GM23338 (cell line): ENCODE results near the gene SLC9C1. TPM values are rescaled to one million over a fixed set of nuclear protein-coding genes. Genes with fewer than 3 reads are reported as not detected.

ENCODE experiments used
- ATAC-seq: fragments of 200-7000 bp; cut with Tn5 transposase; 3 replicates; pipeline ENCODE4 v1.9.1; 2020
- DNase-seq: peaks from one replicate; pipeline ENCODE4 v3.0.0-alpha.2; 2015; ENCODE audit warnings: low spot score
- H2AFZ ChIP-seq: fragments of 200-600 bp; sonication (generic); 2 replicates; pipeline ENCODE4 v1.8.0; 2016; ENCODE audit warnings: antibody characterized with exemption, mild to moderate bottlenecking, moderate library complexity
- H3F3A ChIP-seq: fragments of 200-600 bp; sonication (generic); replicated peaks from 2 replicates; pipeline ENCODE4 v1.8.0; 2017; ENCODE audit warnings: antibody characterized with exemption, mixed run types, low read depth
- H3K27ac ChIP-seq: fragments of 200-600 bp; sonication (generic); 2 replicates; pipeline ENCODE4 v1.6.1; 2016; ENCODE audit warnings: low read depth
- H3K27me3 ChIP-seq: fragments of 200-600 bp; sonication (generic); 2 replicates; pipeline ENCODE4 v1.8.0; 2016; ENCODE audit warnings: mild to moderate bottlenecking, mixed run types, moderate library complexity; ENCODE audit not compliant: insufficient read depth
- H3K36me3 ChIP-seq: fragments of 200-600 bp; sonication (generic); 2 replicates; pipeline ENCODE4 v1.8.0; 2016; ENCODE audit warnings: mild to moderate bottlenecking; ENCODE audit not compliant: insufficient read depth
- H3K4me1 ChIP-seq: fragments of 200-600 bp; sonication (generic); 2 replicates; pipeline ENCODE4 v1.8.0; 2016; ENCODE audit warnings: mild to moderate bottlenecking, moderate library complexity; ENCODE audit not compliant: insufficient read depth
- H3K4me2 ChIP-seq: fragments of 200-600 bp; sonication (generic); 2 replicates; pipeline ENCODE4 v1.7.1; 2017; ENCODE audit warnings: mixed run types
- H3K4me3 ChIP-seq: fragments of 200-600 bp; sonication (generic); 2 replicates; pipeline ENCODE4 v1.6.1; 2016; ENCODE audit warnings: mixed run types
- H3K79me2 ChIP-seq: fragments of 200-600 bp; sonication (generic); replicated peaks from 2 replicates; pipeline ENCODE4 v1.8.0; 2017; ENCODE audit warnings: mild to moderate bottlenecking; ENCODE audit not compliant: insufficient read depth
- H3K9me2 ChIP-seq: fragments of 200-600 bp; sonication (generic); 2 replicates; pipeline ENCODE4 v1.8.0; 2017; ENCODE audit not compliant: insufficient read depth
- H4K20me1 ChIP-seq: fragments of 200-600 bp; sonication (generic); replicated peaks from 2 replicates; pipeline ENCODE4 v1.8.0; 2017; ENCODE audit warnings: mild to moderate bottlenecking; ENCODE audit not compliant: insufficient read depth
- H3K27ac Mint-ChIP-seq: 2 replicates; pipeline ENCODE4 v1.8.0; 2020; ENCODE audit warnings: inconsistent platforms, mild to moderate bottlenecking, moderate library complexity, mixed read lengths
- H3K27me3 Mint-ChIP-seq: 3 replicates; pipeline ENCODE4 v1.8.0; 2022; ENCODE audit warnings: low read depth, mild to moderate bottlenecking, moderate library complexity, mixed read lengths, inconsistent platforms; ENCODE audit not compliant: insufficient read depth, poor library complexity
- H3K36me3 Mint-ChIP-seq: 3 replicates; pipeline ENCODE4 v1.8.0; 2021; ENCODE audit warnings: low read depth, mild to moderate bottlenecking, inconsistent platforms, moderate library complexity, mixed read lengths
- H3K4me1 Mint-ChIP-seq: 3 replicates; pipeline ENCODE4 v1.8.0; 2020; ENCODE audit warnings: mild to moderate bottlenecking, inconsistent platforms, mixed read lengths
- H3K4me3 Mint-ChIP-seq: 3 replicates; pipeline ENCODE4 v1.8.0; 2021; ENCODE audit warnings: moderate library complexity, mild to moderate bottlenecking, inconsistent platforms, mixed read lengths
- H3K9me3 Mint-ChIP-seq: 3 replicates; pipeline ENCODE4 v1.8.0; 2020; ENCODE audit warnings: moderate library complexity, mild to moderate bottlenecking, inconsistent platforms, mixed read lengths
- CREB1 ChIP-seq: fragments of 250-450 bp; sonication (Bioruptor Pico); IDR thresholded peaks from 2 replicates; pipeline ENCODE4 v1.5.0; 2020; ENCODE audit warnings: low read depth, mild to moderate bottlenecking, moderate library complexity
- ETS1 ChIP-seq: IDR thresholded peaks from 2 replicates; pipeline ENCODE4 v1.6.1; 2016; ENCODE audit warnings: antibody characterized with exemption
- EZH2 ChIP-seq: fragments of 200-600 bp; sonication (generic); IDR thresholded peaks from one replicate; pipeline ENCODE4 v1.8.0; 2017; ENCODE audit warnings: antibody characterized with exemption, mild to moderate bottlenecking, low read depth; ENCODE audit not compliant: unreplicated experiment
- EZH2phosphoT487 ChIP-seq: fragments of 200-600 bp; sonication (generic); IDR thresholded peaks from one replicate; pipeline ENCODE4 v1.8.1; 2018; ENCODE audit warnings: antibody characterized with exemption; ENCODE audit not compliant: unreplicated experiment
- JUNB ChIP-seq: IDR thresholded peaks from one replicate; pipeline ENCODE4 v1.6.1; 2016; ENCODE audit warnings: antibody characterized with exemption; ENCODE audit not compliant: unreplicated experiment
- NANOG ChIP-seq: IDR thresholded peaks from 2 replicates; pipeline ENCODE4 v1.6.1; 2016; ENCODE audit warnings: antibody characterized with exemption, borderline replicate concordance
- POLR2AphosphoS5 ChIP-seq: IDR thresholded peaks from 2 replicates; pipeline ENCODE4 v1.6.1; 2016; ENCODE audit warnings: antibody characterized with exemption, low read depth
- STAT1 ChIP-seq: IDR thresholded peaks from one replicate; pipeline ENCODE4 v1.6.1; 2016; ENCODE audit warnings: antibody characterized with exemption; ENCODE audit not compliant: unreplicated experiment
- ZNF331 ChIP-seq: fragments of 250-450 bp; sonication (Bioruptor Pico); IDR thresholded peaks from 2 replicates; pipeline ENCODE4 v1.5.0; 2020; ENCODE audit warnings: low read depth, mild to moderate bottlenecking, moderate library complexity
- polyA plus RNA-seq: library from polyadenylated mRNA; unstranded; fragments of >200 nt; fragmentation: Nextera tagmentation; extraction: Ambion mirVana; gene quantifications from 2 replicates; pipeline ENCODE4 v1.2.1, GENCODE V29; 2016
- total RNA-seq: library from RNA; depleted of rRNA; stranded (reverse); fragments of >200 nt; shearing (Covaris generic); gene quantifications from 2 replicates; pipeline ENCODE4 v1.2.3, GENCODE V29; 2014
- TF ChIP-seq, protein P1 (sequence below): fragments of 250-450 bp; sonication (Bioruptor Pico); IDR thresholded peaks from 2 replicates; pipeline ENCODE4 v1.5.0; 2020; ENCODE audit warnings: mild to moderate bottlenecking, moderate library complexity

The SLC9C1 gene
- total and polyA plus RNA-seq, 2 experiments from 2014 or later, result 0.97 to 1.8 TPM

DNA sequence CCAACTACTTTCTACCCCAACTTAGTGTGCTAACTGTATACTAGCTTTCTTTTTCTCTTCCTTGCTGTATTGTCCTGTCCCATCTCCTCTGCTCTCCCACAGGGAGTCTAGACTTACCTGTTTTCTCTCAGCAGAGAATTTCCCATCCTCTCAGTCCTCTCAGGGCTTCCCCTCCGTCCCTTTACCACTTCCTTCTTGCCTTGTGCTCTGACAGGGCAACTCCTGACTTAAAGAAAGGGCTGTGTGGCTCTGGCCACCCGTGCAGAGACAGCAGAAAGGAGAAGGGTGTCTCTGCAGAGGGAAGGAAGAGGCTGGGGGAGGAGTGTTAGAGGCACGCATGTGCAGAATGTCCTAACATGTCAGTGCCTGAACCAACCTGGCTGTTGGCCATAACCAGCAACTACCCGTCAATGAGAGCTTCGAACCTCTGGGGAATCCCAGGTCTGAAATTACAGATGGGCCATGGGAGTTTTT, 161.0 kb downstream of the SLC9C1 start, which contains the start of gene GCSAM:
Gene GCSAM (minus strand): TSS at position 274 of the 474 bp plus-strand sequence. CDS start 128 bp downstream, at position 146.
- H3K4me1 ChIP-seq, result peaks cover 25% of the 10 kb centered on the region
- no peaks in the 10 kb centered on the region for H3K36me3 ChIP-seq
- TF ChIP-seq ETS1 (no peak), EZH2 (no peak), NANOG (no peak), EZH2phosphoT487 (no peak), JUNB (no peak), STAT1 (no peak), CREB1 (CRISPR knock-in tag) (no peak), POLR2AphosphoS5 (no peak), ZNF331 (CRISPR knock-in tag) (no peak)
- TF ChIP-seq, protein P1, sequence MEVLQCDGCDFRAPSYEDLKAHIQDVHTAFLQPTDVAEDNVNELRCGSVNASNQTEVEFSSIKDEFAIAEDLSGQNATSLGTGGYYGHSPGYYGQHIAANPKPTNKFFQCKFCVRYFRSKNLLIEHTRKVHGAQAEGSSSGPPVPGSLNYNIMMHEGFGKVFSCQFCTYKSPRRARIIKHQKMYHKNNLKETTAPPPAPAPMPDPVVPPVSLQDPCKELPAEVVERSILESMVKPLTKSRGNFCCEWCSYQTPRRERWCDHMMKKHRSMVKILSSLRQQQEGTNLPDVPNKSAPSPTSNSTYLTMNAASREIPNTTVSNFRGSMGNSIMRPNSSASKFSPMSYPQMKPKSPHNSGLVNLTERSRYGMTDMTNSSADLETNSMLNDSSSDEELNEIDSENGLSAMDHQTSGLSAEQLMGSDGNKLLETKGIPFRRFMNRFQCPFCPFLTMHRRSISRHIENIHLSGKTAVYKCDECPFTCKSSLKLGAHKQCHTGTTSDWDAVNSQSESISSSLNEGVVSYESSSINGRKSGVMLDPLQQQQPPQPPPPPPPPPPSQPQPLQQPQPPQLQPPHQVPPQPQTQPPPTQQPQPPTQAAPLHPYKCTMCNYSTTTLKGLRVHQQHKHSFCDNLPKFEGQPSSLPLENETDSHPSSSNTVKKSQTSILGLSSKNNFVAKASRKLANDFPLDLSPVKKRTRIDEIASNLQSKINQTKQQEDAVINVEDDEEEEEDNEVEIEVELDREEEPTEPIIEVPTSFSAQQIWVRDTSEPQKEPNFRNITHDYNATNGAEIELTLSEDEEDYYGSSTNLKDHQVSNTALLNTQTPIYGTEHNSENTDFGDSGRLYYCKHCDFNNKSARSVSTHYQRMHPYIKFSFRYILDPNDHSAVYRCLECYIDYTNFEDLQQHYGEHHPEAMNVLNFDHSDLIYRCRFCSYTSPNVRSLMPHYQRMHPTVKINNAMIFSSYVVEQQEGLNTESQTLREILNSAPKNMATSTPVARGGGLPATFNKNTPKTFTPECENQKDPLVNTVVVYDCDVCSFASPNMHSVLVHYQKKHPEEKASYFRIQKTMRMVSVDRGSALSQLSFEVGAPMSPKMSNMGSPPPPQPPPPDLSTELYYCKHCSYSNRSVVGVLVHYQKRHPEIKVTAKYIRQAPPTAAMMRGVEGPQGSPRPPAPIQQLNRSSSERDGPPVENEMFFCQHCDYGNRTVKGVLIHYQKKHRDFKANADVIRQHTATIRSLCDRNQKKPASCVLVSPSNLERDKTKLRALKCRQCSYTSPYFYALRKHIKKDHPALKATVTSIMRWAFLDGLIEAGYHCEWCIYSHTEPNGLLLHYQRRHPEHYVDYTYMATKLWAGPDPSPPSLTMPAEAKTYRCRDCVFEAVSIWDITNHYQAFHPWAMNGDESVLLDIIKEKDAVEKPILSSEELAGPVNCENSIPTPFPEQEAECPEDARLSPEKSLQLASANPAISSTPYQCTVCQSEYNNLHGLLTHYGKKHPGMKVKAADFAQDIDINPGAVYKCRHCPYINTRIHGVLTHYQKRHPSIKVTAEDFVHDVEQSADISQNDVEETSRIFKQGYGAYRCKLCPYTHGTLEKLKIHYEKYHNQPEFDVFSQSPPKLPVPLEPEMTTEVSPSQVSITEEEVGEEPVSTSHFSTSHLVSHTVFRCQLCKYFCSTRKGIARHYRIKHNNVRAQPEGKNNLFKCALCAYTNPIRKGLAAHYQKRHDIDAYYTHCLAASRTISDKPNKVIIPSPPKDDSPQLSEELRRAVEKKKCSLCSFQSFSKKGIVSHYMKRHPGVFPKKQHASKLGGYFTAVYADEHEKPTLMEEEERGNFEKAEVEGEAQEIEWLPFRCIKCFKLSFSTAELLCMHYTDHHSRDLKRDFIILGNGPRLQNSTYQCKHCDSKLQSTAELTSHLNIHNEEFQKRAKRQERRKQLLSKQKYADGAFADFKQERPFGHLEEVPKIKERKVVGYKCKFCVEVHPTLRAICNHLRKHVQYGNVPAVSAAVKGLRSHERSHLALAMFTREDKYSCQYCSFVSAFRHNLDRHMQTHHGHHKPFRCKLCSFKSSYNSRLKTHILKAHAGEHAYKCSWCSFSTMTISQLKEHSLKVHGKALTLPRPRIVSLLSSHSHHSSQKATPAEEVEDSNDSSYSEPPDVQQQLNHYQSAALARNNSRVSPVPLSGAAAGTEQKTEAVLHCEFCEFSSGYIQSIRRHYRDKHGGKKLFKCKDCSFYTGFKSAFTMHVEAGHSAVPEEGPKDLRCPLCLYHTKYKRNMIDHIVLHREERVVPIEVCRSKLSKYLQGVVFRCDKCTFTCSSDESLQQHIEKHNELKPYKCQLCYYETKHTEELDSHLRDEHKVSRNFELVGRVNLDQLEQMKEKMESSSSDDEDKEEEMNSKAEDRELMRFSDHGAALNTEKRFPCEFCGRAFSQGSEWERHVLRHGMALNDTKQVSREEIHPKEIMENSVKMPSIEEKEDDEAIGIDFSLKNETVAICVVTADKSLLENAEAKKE (CRISPR knock-in tag), result no peak
- no peaks in the 10 kb centered on the region for H3K9me2 ChIP-seq
- no peaks in the 10 kb centered on the region for H3K79me2 ChIP-seq
- H3K27me3 Mint-ChIP-seq, result no peaks in the 10 kb centered on the region
- H3K27me3 ChIP-seq, result no peaks in the 10 kb centered on the region
- H3K4me3 ChIP-seq, result no peak within 1 kb of the TSS
- no peak within 1 kb of the TSS for H3K4me2 ChIP-seq
- H3F3A ChIP-seq, result no peaks in the 10 kb centered on the region
- H3K4me1 Mint-ChIP-seq, result peaks cover 44% of the 10 kb centered on the region
- no peaks in the 10 kb centered on the region for H4K20me1 ChIP-seq
- H3K27ac Mint-ChIP-seq, result no peak within 1 kb of the TSS; the same call in 1 of the 2 replicates
- H3K4me3 Mint-ChIP-seq, result no peak within 1 kb of the TSS
- DNase-seq (no peak), ATAC-seq (no peak)
- no peaks in the 10 kb centered on the region for H3K9me3 Mint-ChIP-seq
- no peak within 1 kb of the TSS for H2AFZ ChIP-seq
- no peaks in the 10 kb centered on the region for H3K36me3 Mint-ChIP-seq
- H3K27ac ChIP-seq, result no peak within 1 kb of the TSS
